ENCODE results near the gene FBH1.
"Not testable (repeated sequence)": the region's sequence is repeated elsewhere in the genome, so short reads cannot be mapped to it uniquely, and the experiment has no call there.

The FBH1 gene

DNA sequence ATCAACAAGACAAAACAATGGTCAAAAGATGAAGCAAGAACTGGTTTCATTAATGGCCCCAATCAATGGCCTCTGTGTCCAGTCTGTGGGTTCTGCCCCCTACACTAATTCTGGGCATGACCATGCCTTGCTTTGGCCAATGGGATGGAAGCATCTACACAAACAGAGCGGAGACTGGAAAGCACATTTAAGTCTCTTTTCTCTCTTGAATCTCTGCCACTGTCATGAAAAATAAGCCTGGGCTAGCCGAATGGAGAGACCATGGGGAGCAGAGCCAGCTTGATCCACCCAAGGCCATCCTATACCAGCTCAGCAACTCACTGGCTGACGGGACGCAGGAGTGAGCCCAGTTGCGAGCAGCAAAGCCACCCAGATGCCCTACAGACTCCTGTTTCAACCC, 31.2 kb upstream of the FBH1 start:
- Histone ChIP-seq H3K27me3 (ENCODE audit: insufficient read depth, poor library complexity, severe bottlenecking) (no peaks in the 10 kb centered on the region), H3K27ac (ENCODE audit: poor library complexity, severe bottlenecking) (no peak overlapping the region), H3K4me1 (ENCODE audit: insufficient read depth, poor library complexity, severe bottlenecking) (peaks cover 6% of the 10 kb centered on the region), H3K4me3 (ENCODE audit: severe bottlenecking) (no peak overlapping the region), H3K36me3 (ENCODE audit: low read depth) (no peaks in the 10 kb centered on the region), H3K9me3 (ENCODE audit: severe bottlenecking) (no peaks in the 10 kb centered on the region)
- ATAC-seq (ENCODE audit: low read depth) (no peak), DNase-seq (ENCODE audit: low spot score) (no peak)
- no peak for TF ChIP-seq CTCF (IDR thresholded peaks at IDR 0.05; ENCODE audit: poor library complexity, severe bottlenecking)

GRCh38 chr10:5860066-5860465, 30.0 kb upstream of the FBH1 start:
- TF ChIP-seq CTCF (IDR thresholded peaks at IDR 0.05; ENCODE audit: poor library complexity, severe bottlenecking) = no peak
- peaks cover 6% of the 10 kb centered on the region for H3K4me1 ChIP-seq (ENCODE audit: insufficient read depth, poor library complexity, severe bottlenecking)
- no peak for ATAC-seq (ENCODE audit: low read depth)
- H3K4me3 ChIP-seq (ENCODE audit: severe bottlenecking) = no peak overlapping the region
- H3K36me3 ChIP-seq (ENCODE audit: low read depth) = no peaks in the 10 kb centered on the region
- no peak overlapping the region for H3K27ac ChIP-seq (ENCODE audit: poor library complexity, severe bottlenecking)
- no peaks in the 10 kb centered on the region for H3K27me3 ChIP-seq (ENCODE audit: insufficient read depth, poor library complexity, severe bottlenecking)
- no peak for DNase-seq (ENCODE audit: low spot score)
- no peaks in the 10 kb centered on the region for H3K9me3 ChIP-seq (ENCODE audit: severe bottlenecking)

DNA sequence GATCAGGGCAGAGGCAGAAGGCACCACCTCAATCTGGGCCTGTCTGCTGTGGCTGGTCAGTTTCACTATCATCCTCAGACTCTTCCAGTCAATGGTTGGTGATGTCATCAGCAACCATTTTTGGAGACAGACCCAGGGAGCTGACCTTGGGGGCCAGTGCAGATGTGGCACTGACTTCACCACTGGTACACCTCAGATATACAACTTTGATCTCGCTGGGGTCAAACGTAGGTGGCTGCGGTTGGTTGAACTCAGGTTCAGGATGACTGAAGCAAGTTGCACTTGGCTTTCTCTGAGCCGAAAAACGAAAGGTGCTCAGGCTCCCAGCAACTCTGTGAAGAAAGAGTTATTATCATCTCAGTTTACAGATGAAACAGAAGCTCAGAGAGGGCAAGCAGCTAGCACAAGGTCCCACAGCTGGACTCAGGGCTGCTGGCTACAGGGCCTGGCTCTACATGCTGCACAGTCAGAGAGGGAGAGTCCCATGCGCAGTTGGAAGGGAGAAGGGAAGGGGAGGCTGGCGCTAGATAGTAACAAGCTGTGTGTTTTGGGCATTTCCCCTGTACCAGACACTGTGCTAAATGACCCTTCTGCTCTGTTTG, 27.6 kb upstream of the FBH1 start:
- no peak for TF ChIP-seq CTCF (IDR thresholded peaks at IDR 0.05; ENCODE audit: poor library complexity, severe bottlenecking)

GRCh38 chr10:5862981-5863685, 26.9 kb upstream of the FBH1 start:
- not testable (repeated sequence) for H3K27ac ChIP-seq (ENCODE audit: poor library complexity, severe bottlenecking); H3K4me1 ChIP-seq (ENCODE audit: insufficient read depth, poor library complexity, severe bottlenecking); H3K4me3 ChIP-seq (ENCODE audit: severe bottlenecking); H3K36me3 ChIP-seq (ENCODE audit: low read depth); H3K9me3 ChIP-seq (ENCODE audit: severe bottlenecking); ATAC-seq (ENCODE audit: low read depth); H3K27me3 ChIP-seq (ENCODE audit: insufficient read depth, poor library complexity, severe bottlenecking); DNase-seq (ENCODE audit: low spot score)

More for the DNA sequence above, 27.6 kb upstream of the FBH1 start:
- H3K27me3 ChIP-seq (ENCODE audit: insufficient read depth, poor library complexity, severe bottlenecking) = no peaks in the 10 kb centered on the region
- no peak overlapping the region for H3K4me3 ChIP-seq (ENCODE audit: severe bottlenecking)
- H3K27ac ChIP-seq (ENCODE audit: poor library complexity, severe bottlenecking) = no peak overlapping the region
- no peaks in the 10 kb centered on the region for H3K36me3 ChIP-seq (ENCODE audit: low read depth)
- no peaks in the 10 kb centered on the region for H3K9me3 ChIP-seq (ENCODE audit: severe bottlenecking)
- DNase-seq (ENCODE audit: low spot score) (no peak), ATAC-seq (ENCODE audit: low read depth) (no peak)
- peaks cover 6% of the 10 kb centered on the region for H3K4me1 ChIP-seq (ENCODE audit: insufficient read depth, poor library complexity, severe bottlenecking)

- H3K27me3 ChIP-seq (ENCODE audit: insufficient read depth, poor library complexity, severe bottlenecking); H3K27ac ChIP-seq (ENCODE audit: poor library complexity, severe bottlenecking); DNase-seq (ENCODE audit: low spot score); H3K4me3 ChIP-seq (ENCODE audit: severe bottlenecking); ATAC-seq (ENCODE audit: low read depth); H3K4me1 ChIP-seq (ENCODE audit: insufficient read depth, poor library complexity, severe bottlenecking); H3K9me3 ChIP-seq (ENCODE audit: severe bottlenecking); H3K36me3 ChIP-seq (ENCODE audit: low read depth): not testable (repeated sequence)
Measured at GRCh38 chr10:5866451-5867081, 23.5 kb upstream of the FBH1 start.

DNA sequence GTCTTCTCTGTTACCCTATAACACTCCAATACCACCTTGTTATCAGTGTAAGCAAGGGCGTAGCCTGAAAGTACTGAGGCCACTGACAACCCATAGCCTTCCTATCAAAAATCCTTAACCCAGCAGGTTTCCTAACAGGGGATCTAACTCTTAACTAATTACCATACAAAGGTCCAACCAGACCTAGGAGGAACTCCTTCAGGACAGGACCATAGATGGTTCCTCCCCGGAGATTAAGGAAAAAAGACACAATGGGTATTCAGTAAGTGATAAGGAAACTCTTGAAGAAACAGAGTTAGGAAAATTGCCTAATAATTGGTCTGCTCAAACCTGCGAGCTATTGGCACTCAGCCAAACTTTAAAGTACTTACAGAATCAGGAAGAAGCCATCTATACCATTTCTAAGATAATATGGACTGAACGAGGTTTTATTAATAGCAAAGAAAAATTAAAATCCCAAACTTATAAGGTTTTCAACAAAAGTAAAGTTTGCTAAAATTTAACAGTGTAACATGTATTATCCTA, 22.9 kb upstream of the FBH1 start:
- not testable (repeated sequence) for H3K4me1 ChIP-seq (ENCODE audit: insufficient read depth, poor library complexity, severe bottlenecking); H3K27ac ChIP-seq (ENCODE audit: poor library complexity, severe bottlenecking); H3K36me3 ChIP-seq (ENCODE audit: low read depth); H3K27me3 ChIP-seq (ENCODE audit: insufficient read depth, poor library complexity, severe bottlenecking); ATAC-seq (ENCODE audit: low read depth); H3K9me3 ChIP-seq (ENCODE audit: severe bottlenecking); DNase-seq (ENCODE audit: low spot score); H3K4me3 ChIP-seq (ENCODE audit: severe bottlenecking)

DNA sequence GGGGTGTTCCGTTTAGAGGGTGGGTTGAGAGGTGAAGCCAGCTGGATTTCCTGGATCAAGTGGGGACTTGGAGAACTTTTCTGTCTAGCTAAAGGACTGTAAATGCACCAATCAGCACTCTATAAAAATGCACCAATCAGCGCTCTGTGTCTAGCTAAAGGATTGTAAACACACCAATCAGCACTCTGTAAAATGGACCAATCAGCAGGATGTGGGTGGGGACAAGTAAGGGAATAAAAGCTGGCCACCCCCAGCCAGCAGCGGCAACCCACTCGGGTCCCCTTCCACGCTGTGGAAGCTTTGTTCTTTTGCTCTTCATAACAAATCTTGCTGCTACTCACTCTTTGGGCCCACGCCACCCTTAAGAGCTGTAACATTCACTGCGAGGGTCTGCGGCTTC, 21.7 kb upstream of the FBH1 start:
- H3K4me3 ChIP-seq (ENCODE audit: severe bottlenecking); ATAC-seq (ENCODE audit: low read depth); H3K9me3 ChIP-seq (ENCODE audit: severe bottlenecking); DNase-seq (ENCODE audit: low spot score); H3K27me3 ChIP-seq (ENCODE audit: insufficient read depth, poor library complexity, severe bottlenecking); H3K4me1 ChIP-seq (ENCODE audit: insufficient read depth, poor library complexity, severe bottlenecking); H3K36me3 ChIP-seq (ENCODE audit: low read depth); H3K27ac ChIP-seq (ENCODE audit: poor library complexity, severe bottlenecking): not testable (repeated sequence)

All from RWPE2 (cell line).